HepG2 (cell line): Measurements from ENCODE around the gene PFN1. TPM values are rescaled to one million over a fixed set of nuclear protein-coding genes. Genes with fewer than 3 reads are reported as not detected.

Experiments used
- CHD2 ChIP-seq: IDR thresholded peaks from 2 replicates; pipeline ENCODE4 v1.6.1; 2011; ENCODE audit warnings: low read depth, low read length, improper control_type of control experiment
- EED ChIP-seq: sonication (generic); formaldehyde crosslinking; IDR thresholded peaks from 2 replicates; pipeline ENCODE4 v1.5.0; 2020; ENCODE audit warnings: mild to moderate bottlenecking, missing genetic modification reagents
- KIAA2018 ChIP-seq: sonication (generic); formaldehyde crosslinking; IDR thresholded peaks from 2 replicates; pipeline ENCODE4 v1.5.0; 2020; ENCODE audit warnings: mild to moderate bottlenecking, missing genetic modification reagents, borderline replicate concordance
- TAF1 ChIP-seq: sonication (generic); formaldehyde crosslinking; IDR thresholded peaks from 2 replicates; pipeline ENCODE4 v1.4.0; 2020; ENCODE audit warnings: missing genetic modification reagents
- XBP1 ChIP-seq: sonication (generic); formaldehyde crosslinking; IDR thresholded peaks from 2 replicates; pipeline ENCODE4 v1.5.0; 2020; ENCODE audit warnings: missing genetic modification reagents
- ZFY ChIP-seq: sonication (generic); formaldehyde crosslinking; IDR thresholded peaks from 2 replicates; pipeline ENCODE4 v1.4.0; 2020; ENCODE audit warnings: missing genetic modification reagents
- ZMYM4 ChIP-seq: sonication (generic); formaldehyde crosslinking; IDR thresholded peaks from 2 replicates; pipeline ENCODE4 v1.8.1; 2023; ENCODE audit warnings: mild to moderate bottlenecking, missing genetic modification reagents
- ZNF12 ChIP-seq: sonication (generic); formaldehyde crosslinking; IDR thresholded peaks from 2 replicates; pipeline ENCODE4 v1.5.0; 2020; ENCODE audit warnings: missing genetic modification reagents
- ZNF34 ChIP-seq: sonication (generic); formaldehyde crosslinking; IDR thresholded peaks from 2 replicates; pipeline ENCODE4 v1.4.0; 2020; ENCODE audit warnings: mild to moderate bottlenecking, missing genetic modification reagents, borderline replicate concordance
- ZNF703 ChIP-seq: sonication (generic); formaldehyde crosslinking; IDR thresholded peaks from 2 replicates; pipeline ENCODE4 v1.5.1; 2020; ENCODE audit warnings: missing genetic modification reagents, mild to moderate bottlenecking, moderate library complexity, borderline replicate concordance
- ZNF747 ChIP-seq: sonication (generic); formaldehyde crosslinking; IDR thresholded peaks from 2 replicates; pipeline ENCODE4 v1.8.1; 2023; ENCODE audit warnings: missing genetic modification reagents, mild to moderate bottlenecking, borderline replicate concordance
- polyA plus RNA-seq, 8 experiments: library from polyadenylated mRNA; depleted of rRNA in 3 of 8; stranded (reverse) in 7 of 8; unstranded in 1 of 8; fragments of >200 nt; fragmentation: Illumina TruSeq in 4 of 8; extraction: Trizol in 4 of 8; gene quantifications; 2 replicates each; pipeline versions ENCODE4 v1.2.1 to v1.2.3, GENCODE V29; 2011 to 2016; ENCODE audit warnings: low read depth in 4 of 8, missing spikeins in 1 of 8, mixed read lengths in 1 of 8; ENCODE audit not compliant: insufficient read depth in 1 of 8
- total RNA-seq, 5 experiments: library from RNA; depleted of rRNA; stranded (reverse); fragments of >200 nt; fragmentation: Illumina TruSeq; extraction: Trizol; gene quantifications; 2 replicates each; pipeline ENCODE4 v1.2.3, GENCODE V29; 2016; ENCODE audit warnings: low read depth in 1 of 5
- TF ChIP-seq, protein P1 (sequence below): sonication (generic); formaldehyde crosslinking; IDR thresholded peaks from 2 replicates; pipeline ENCODE4 v1.5.0; 2020; ENCODE audit warnings: mild to moderate bottlenecking, missing genetic modification reagents, borderline replicate concordance
- TF ChIP-seq, protein P2 (sequence below): sonication (generic); formaldehyde crosslinking; conservative IDR thresholded peaks from 2 replicates; pipeline ENCODE4 v1.4.0; 2020; ENCODE audit warnings: mild to moderate bottlenecking, missing genetic modification reagents, moderate library complexity

The PFN1 gene
- total and polyA plus RNA-seq, 2 of the 13 experiments (the other 11 are each of a cell fraction or from before 2014, with no cell fraction given): 494 to 613 TPM

DNA sequence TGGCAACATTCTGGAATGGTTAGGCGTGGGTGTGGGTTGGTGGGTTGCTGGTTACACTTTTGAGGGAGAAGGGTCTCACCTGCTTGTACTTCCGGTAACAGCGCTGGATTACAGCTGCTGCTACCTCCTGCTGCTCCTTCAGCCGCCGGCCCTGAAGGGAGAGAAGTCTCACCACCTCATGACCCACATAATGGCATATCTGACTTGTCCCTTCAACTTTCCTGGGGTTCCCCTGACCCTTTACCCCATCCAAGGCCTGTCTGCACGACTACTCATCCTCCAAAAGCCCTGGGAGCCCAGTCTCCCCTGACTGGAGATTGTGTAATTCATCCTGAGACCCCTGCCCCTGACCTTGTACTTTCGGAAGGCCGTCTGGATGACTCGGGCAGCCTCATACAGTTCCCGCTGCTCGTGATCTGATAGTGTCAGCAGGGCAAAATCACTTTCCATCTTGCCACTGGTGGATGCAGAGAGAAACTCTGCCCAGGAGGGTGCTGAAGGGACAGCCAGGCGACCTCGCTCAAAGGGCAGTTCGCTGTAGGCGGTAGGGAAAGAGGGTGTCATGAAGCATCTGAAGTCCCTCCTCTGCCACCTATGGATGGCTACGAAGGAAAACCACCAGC lies 21.3 kb upstream of the PFN1 start (continued):
- TF ChIP-seq TAF1 (0 out of 2 replicates have a peak, but pooled peaks have one; percentile 19), EED (CRISPR knock-in tag) (0 out of 2 replicates have a peak, but pooled peaks have one; percentile 35), ZNF747 (CRISPR knock-in tag) (0 out of 2 replicates have a peak, but pooled peaks have one; percentile 36), ZMYM4 (CRISPR knock-in tag) (0 out of 2 replicates have a peak, but pooled peaks have one; percentile 16), KIAA2018 (CRISPR knock-in tag) (no peak), ZNF34 (CRISPR knock-in tag) (no peak), XBP1 (CRISPR knock-in tag) (no peak), ZFY (0 out of 2 replicates have a peak, but pooled peaks have one; percentile 8), CHD2 (no peak), ZNF12 (CRISPR knock-in tag) (no peak), ZNF703 (CRISPR knock-in tag) (no peak)
- TF ChIP-seq, protein P1, sequence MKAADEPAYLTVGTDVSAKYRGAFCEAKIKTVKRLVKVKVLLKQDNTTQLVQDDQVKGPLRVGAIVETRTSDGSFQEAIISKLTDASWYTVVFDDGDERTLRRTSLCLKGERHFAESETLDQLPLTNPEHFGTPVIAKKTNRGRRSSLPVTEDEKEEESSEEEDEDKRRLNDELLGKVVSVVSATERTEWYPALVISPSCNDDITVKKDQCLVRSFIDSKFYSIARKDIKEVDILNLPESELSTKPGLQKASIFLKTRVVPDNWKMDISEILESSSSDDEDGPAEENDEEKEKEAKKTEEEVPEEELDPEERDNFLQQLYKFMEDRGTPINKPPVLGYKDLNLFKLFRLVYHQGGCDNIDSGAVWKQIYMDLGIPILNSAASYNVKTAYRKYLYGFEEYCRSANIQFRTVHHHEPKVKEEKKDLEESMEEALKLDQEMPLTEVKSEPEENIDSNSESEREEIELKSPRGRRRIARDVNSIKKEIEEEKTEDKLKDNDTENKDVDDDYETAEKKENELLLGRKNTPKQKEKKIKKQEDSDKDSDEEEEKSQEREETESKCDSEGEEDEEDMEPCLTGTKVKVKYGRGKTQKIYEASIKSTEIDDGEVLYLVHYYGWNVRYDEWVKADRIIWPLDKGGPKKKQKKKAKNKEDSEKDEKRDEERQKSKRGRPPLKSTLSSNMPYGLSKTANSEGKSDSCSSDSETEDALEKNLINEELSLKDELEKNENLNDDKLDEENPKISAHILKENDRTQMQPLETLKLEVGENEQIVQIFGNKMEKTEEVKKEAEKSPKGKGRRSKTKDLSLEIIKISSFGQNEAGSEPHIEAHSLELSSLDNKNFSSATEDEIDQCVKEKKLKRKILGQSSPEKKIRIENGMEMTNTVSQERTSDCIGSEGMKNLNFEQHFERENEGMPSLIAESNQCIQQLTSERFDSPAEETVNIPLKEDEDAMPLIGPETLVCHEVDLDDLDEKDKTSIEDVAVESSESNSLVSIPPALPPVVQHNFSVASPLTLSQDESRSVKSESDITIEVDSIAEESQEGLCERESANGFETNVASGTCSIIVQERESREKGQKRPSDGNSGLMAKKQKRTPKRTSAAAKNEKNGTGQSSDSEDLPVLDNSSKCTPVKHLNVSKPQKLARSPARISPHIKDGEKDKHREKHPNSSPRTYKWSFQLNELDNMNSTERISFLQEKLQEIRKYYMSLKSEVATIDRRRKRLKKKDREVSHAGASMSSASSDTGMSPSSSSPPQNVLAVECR (CRISPR knock-in tag): peak; percentile 44; the same call in 1 of the 2 replicates
- TF ChIP-seq, protein P2, sequence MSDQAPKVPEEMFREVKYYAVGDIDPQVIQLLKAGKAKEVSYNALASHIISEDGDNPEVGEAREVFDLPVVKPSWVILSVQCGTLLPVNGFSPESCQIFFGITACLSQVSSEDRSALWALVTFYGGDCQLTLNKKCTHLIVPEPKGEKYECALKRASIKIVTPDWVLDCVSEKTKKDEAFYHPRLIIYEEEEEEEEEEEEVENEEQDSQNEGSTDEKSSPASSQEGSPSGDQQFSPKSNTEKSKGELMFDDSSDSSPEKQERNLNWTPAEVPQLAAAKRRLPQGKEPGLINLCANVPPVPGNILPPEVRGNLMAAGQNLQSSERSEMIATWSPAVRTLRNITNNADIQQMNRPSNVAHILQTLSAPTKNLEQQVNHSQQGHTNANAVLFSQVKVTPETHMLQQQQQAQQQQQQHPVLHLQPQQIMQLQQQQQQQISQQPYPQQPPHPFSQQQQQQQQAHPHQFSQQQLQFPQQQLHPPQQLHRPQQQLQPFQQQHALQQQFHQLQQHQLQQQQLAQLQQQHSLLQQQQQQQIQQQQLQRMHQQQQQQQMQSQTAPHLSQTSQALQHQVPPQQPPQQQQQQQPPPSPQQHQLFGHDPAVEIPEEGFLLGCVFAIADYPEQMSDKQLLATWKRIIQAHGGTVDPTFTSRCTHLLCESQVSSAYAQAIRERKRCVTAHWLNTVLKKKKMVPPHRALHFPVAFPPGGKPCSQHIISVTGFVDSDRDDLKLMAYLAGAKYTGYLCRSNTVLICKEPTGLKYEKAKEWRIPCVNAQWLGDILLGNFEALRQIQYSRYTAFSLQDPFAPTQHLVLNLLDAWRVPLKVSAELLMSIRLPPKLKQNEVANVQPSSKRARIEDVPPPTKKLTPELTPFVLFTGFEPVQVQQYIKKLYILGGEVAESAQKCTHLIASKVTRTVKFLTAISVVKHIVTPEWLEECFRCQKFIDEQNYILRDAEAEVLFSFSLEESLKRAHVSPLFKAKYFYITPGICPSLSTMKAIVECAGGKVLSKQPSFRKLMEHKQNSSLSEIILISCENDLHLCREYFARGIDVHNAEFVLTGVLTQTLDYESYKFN (CRISPR knock-in tag): peak; percentile 28; the same call in 1 of the 2 replicates
